ENCODE measurements around the gene SCN3B.

- TF ChIP-seq, protein P1, sequence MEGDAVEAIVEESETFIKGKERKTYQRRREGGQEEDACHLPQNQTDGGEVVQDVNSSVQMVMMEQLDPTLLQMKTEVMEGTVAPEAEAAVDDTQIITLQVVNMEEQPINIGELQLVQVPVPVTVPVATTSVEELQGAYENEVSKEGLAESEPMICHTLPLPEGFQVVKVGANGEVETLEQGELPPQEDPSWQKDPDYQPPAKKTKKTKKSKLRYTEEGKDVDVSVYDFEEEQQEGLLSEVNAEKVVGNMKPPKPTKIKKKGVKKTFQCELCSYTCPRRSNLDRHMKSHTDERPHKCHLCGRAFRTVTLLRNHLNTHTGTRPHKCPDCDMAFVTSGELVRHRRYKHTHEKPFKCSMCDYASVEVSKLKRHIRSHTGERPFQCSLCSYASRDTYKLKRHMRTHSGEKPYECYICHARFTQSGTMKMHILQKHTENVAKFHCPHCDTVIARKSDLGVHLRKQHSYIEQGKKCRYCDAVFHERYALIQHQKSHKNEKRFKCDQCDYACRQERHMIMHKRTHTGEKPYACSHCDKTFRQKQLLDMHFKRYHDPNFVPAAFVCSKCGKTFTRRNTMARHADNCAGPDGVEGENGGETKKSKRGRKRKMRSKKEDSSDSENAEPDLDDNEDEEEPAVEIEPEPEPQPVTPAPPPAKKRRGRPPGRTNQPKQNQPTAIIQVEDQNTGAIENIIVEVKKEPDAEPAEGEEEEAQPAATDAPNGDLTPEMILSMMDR (conservative IDR thresholded peaks at IDR 0.05) = no peak
- no peak for TF ChIP-seq ZFX (IDR thresholded peaks at IDR 0.05)
Measured at GRCh38 chr11:123694551-123694950, 40.1 kb upstream of the SCN3B start.

All from C4-2B (cell line).